Ovary (tissue), 3 donors: ENCODE data around the gene LIMS1.

Experiments used
- CTCF ChIP-seq, 3 donors: fragments of 450-650 bp in 2 of 3; fragments of 200-600 bp in 1 of 3; IDR thresholded peaks; one replicate each; pipeline versions ENCODE4 v1.5.1 to v1.8.0; 2016 to 2022; ENCODE audit warnings: antibody characterized with exemption in 3 of 3, mild to moderate bottlenecking in 1 of 3
- POLR2A ChIP-seq: fragments of 450-650 bp; IDR thresholded peaks from one replicate; pipeline ENCODE4 v1.6.1; 2017; ENCODE audit warnings: antibody characterized with exemption, mild to moderate bottlenecking, moderate library complexity
- donor health status: DM: no; HTN: no; CAD: no.

GRCh38 chr2:108635630-108636354 is 101.5 kb downstream of the LIMS1 start:
- TF ChIP-seq POLR2A, result no peak
- TF ChIP-seq CTCF (IDR thresholded peaks at IDR 0.05), result no peak
